ENCODE measurements around the gene CPN1. TPM values are rescaled to one million over a fixed set of nuclear protein-coding genes. Genes with fewer than 3 reads are reported as not detected.
"Not testable (repeated sequence)": the region's sequence is repeated elsewhere in the genome, so short reads cannot be mapped to it uniquely, and the experiment has no call there.

CPN1 gene
- total RNA-seq, 1 donor from 2014 or later = not detected

DNA sequence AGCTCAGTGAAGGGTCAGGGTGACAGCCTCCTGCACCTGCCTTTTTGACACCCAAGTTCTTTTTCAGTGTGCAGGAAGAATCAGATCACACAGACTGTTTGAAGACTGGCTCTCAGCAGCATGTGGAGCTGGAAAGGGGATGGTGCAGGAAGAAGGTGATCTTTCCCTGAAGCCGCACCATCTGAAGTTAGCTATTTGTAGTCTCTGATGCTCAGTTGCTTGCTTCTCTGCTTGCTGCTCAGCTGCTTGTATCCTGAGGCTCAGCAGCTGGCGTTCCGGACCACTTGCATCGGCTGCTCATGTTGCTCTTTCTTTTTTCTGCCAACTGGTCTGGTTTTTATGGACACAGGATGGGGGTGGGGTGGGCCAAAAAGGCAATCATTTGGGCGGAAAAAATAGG lies 56.1 kb downstream of the CPN1 start:
- DNase-seq (ENCODE audit: extremely low read depth, low read depth, low spot score) = no peak

DNA sequence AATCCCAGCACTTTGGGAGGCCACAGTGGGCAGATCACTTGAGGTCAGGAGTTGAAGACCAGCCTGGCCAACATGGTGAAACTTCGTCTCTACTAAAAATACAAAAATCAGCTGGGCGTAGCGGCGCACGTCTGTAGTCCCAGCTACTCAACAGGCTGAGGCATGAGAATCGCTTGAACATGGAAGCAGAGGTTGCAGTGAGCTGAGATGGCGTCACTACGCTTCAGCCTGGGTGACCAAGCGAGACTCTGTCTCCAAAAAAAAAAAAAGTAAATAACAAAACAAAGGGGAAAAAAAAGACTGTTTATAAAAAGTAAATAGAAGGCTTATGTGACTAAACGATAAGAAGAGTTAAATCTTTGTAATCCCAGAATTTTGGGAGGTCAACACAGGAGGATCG lies 56.9 kb downstream of the CPN1 start:
- no peak for DNase-seq (ENCODE audit: extremely low read depth, low read depth, low spot score)

DNA sequence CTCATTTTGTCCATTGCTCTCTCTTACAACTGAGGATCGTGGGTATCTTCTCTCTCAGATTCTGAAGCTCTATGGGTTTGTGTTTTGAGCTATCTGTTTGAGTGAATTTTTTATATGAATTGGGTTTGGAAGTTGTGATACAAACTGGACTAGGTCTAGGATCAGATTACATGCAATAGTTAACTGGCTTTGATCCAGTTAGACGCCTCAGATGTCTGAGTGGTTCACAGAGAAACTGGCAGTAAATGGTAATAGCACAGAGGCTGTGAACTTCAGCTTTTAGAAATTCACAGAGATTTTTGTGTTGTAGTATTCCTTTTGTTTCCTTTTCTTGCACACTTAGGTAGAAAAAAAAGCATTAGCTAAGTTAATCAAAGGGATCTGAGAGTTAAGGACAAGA lies 59.3 kb downstream of the CPN1 start:
- DNase-seq (ENCODE audit: extremely low read depth, low read depth, low spot score) = no peak

DNA sequence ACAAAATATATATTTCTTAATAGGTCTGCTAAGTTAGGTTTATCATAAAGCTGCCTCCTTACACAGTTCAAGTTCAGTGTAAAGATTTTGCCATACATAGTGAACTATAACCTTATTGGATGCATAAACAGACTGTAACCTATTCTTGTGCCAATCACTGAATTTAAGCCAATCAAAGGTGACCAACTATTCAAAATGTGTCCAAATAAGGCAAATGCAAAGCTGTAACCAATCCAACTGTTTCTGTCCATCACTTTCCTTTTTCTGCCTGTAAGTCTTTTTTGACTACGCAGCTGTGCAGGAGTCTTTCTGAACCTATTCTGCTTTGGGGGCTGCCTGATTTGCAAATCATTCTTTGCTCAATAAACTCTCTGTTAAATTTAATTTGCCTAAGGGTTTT lies 60.3 kb downstream of the CPN1 start:
- no peak for DNase-seq (ENCODE audit: extremely low read depth, low read depth, low spot score)

DNA sequence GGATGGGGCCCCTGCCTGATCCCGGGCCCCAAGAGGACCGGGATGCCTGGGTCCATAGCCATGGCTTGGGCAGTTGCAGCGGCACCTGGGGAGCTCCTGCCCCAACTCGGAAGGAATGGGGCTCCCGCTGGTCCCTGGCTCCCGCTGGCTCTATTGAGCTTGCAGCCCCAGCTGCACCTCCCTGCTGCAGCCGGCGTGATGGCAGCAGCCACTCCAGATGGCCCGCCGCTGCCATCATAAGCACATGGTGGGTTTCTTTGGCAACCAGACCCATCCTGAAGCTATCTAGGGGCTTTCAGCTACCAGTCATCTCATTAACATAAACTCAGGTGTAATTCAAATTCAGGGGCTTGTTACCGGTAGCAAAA lies 60.8 kb downstream of the CPN1 start:
- DNase-seq (ENCODE audit: extremely low read depth, low read depth, low spot score) = no peak

DNA sequence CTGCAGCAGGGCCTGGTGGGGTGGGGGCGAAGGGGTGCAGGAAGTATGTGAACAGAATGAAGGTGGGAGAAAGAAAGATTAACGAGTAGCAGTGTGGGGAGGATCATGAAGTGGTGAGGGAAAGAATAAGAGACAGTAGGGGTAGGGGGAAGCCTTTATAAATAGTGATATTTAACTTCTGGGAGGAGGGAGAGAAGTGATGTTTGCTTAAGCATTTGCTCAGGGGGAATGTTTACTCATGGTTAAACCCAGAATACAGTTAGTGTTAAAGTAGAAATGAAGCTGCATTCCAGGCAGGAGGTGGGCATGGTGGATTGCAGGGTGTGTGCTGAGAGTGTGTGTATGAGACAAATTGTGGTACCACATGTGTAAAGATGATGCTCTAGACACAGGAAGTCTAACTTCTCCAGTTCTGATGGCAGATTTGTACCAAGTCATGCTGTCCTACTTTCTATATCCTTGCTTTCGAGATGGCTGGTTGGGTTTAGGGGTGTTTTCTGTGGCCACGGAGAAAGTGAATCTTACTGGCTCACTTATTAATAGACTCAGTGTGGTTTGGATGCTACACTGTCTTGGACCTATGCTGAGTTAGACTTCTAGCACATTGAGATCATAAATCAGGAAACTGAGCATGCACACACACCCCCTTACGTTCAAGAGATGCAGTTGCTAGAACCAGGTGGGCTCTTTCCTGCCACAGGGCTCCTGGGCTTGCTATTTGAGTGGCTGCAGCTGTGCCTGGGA lies 61.4 kb downstream of the CPN1 start:
- no peak for DNase-seq (ENCODE audit: extremely low read depth, low read depth, low spot score)

DNA sequence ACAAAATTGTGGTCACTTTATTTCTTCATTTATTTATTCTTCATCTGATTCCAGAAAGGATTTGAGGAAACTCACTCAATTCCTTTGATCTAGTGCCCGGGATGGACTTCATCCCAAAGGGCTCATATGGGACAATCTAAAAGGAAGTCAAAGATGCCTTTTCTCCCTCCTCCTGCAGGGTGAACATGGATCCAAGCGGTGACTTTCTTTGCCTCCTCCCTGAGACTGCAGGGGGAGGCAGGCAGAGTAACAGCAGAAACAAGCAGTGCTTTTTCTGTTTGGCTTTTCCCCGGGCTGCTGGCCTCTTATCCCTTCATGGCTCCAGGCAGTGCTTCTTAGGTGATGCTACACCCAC lies 61.9 kb downstream of the CPN1 start:
- no peak for DNase-seq (ENCODE audit: extremely low read depth, low read depth, low spot score)

DNA sequence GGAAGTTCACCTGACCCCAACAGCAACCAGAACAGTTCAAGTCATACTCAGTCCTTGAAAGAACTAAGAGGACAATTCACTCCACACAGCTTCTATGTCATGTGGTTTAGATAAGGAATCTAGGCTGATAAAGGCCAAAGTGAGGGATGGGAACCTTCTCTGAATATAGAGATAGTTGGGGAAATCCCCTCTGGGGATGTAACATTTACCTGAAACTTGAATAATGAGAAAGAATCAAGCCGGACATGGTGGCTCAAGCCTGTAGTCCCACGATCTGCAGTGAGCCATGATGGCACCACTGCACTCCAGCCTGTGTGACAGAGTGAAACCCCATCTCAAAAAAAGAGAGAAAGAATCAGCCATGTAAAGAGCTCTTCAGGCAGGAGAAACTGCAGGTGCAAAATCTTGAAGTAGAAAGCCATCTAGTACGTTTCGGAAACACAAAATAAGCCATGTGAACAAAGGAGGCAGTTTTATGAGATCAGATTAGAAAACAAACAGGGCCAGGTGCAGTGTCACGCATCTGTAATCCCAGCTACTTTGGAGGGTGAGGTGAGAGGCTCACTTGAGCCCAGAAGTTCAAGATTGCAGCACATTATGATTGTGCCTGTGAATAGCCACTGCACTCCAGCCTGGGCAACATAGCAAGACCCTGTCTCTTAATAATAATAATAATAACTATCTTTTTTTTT lies 67.5 kb downstream of the CPN1 start:
- DNase-seq (ENCODE audit: extremely low read depth, low read depth, low spot score) = no peak

DNA sequence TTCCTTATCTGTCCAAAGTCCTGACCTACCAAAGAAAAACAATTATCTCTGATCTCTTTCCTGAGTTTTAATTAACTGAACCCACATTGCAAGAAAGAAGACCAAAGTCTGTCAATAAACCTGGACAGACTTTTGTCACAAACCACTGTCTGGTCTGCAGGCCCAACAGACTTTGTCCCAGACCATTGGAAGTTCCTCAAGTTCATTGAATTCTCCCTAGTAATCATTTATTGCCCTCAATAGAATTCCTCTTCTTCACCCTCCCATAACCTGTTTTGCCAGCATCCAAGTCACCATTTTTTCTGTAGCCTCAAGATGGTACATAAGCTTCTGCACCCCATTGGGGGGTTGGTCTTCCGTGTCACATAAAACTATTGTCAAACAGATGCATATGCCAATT lies 68.0 kb downstream of the CPN1 start:
- no peak for DNase-seq (ENCODE audit: extremely low read depth, low read depth, low spot score)

DNA sequence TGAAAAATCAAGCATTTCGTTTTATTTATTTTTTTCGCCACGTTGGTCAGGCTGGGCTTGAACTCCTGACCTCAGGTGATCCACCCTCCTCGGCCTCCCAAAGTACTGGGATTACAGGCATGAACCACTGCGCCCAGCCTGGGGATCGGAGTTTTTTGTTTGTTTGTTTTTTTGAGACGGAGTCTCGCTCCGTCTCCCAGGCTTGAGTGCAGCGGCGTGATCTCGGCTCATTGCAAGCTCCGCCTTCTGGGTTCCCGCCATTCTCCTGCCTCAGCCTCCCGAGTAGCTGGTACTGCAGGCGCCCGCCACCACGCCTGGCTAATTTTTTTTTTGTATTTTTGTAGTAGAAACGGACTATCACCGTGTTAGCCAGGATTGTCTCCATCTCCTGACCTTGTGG lies 69.8 kb downstream of the CPN1 start:
- DNase-seq (ENCODE audit: extremely low read depth, low read depth, low spot score) = not testable (repeated sequence)

DNA sequence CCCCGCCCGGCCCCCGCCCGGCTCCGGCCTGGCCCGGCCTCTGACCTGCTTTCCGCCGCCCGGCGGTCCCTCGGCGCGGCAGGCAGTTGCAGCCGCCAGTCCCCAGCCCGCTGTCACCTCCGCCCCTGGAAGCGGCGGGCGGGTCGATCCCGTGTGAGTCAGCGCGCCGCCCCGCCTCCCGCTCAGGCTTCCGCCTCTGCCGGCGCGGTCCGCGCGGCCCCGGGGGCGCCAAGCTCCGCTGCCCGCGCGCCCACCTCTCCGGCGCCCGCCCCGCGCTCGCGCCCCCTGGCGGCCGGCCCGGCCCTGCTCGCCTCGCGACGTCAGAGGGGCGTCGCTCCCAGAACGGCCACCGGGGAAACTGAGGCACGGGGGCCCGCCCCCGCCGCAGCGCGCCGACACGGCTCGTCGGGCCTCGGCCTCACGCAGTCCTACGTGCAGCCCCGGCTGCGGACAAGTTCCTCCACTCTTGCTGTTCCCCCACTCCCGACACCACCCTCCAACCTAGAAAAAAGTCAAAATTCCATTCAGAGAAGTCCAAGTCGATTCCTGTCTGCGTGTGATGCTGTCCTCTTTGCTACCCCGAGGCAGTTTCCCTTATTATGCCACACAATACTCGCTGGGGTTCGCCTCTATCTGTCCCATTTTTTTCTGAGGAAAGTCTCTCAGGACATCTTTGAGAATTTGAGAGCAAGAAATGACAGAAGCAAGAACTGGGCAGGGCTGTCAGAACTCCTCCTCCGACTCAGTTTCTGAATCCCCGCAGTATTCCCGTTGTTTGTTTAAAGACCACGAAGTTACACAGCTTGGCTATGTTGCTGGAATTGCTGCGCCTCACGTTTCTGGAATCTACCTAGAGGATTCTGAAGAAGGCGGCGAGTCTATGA lies 71.6 kb downstream of the CPN1 start, which contains the start of gene DNMBP:
Gene DNMBP (minus strand): TSS at position 155 of the 884 bp plus-strand sequence. CDS start 37,823 bp downstream, outside the sequence.
- no peak for DNase-seq (ENCODE audit: extremely low read depth, low read depth, low spot score)

DNA sequence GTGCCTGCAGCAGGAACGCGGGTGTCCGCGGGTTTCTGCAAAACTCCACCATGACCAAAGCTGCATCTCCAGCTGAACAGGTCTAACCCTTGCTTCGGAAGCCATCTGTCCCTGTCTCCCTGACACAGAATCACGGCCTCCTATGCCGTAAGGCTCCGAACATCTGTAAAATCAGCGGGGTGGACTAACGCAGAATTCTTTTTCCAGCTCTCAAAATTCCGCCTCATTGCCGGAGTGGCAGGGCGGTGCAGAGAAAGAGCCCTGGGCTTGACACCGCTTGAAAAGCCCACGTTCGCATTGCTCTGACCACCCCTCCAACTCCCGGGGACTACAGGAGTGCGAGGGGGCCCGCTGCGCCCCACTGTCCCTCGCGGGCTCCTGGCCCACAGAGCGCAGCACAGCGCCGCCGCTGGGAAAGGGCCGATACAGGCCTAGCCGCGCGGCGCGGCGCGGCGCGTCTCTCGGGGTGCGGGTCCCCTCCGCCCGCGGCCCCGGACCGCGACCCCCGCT lies 72.3 kb downstream of the CPN1 start:
- no peak for DNase-seq (ENCODE audit: extremely low read depth, low read depth, low spot score)

DNA sequence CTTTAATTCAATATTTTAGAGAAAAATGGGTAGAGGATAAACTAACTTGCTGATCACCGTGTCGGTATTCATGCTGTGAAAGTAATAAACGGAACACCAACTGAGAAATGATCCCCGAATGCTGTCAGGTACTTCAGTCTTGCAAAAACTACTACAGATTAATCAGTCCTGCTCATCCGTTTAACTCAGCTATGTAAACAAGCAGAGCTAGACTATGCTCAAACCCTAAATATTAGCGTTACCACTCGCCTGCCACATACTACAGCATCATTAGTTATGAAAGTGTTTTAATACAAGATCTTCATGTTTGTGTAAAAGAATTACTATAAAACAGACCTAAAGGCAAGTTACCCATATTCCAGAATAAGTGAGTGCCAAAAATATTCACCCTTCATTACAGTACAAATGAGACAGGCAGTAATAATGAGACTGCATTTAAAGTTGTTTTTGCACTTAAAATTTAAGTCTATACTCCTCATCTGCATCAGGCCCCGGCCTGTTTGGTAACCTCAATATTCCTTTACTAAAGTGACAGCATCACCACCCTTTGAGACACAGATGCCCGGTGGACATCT lies 72.9 kb downstream of the CPN1 start:
- DNase-seq (ENCODE audit: extremely low read depth, low read depth, low spot score) = no peak

DNA sequence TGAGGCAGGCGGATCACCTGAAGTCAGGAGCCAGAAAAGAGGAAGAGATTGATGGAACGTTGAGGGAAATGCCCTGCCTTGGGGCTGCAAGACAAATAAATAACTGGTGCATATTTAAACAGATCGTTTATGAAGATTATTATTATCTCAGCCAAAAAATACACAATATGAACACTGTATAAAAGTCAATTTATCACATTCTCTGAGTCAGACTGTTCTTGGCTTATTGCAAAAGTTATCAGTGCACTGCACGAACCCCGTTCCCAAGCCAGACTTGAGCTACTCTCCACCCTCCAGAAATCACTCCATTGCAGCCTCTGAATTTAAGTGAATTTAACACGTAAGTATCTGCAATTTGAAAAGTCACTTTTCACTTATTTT lies 73.5 kb downstream of the CPN1 start:
- DNase-seq (ENCODE audit: extremely low read depth, low read depth, low spot score) = no peak

DNA sequence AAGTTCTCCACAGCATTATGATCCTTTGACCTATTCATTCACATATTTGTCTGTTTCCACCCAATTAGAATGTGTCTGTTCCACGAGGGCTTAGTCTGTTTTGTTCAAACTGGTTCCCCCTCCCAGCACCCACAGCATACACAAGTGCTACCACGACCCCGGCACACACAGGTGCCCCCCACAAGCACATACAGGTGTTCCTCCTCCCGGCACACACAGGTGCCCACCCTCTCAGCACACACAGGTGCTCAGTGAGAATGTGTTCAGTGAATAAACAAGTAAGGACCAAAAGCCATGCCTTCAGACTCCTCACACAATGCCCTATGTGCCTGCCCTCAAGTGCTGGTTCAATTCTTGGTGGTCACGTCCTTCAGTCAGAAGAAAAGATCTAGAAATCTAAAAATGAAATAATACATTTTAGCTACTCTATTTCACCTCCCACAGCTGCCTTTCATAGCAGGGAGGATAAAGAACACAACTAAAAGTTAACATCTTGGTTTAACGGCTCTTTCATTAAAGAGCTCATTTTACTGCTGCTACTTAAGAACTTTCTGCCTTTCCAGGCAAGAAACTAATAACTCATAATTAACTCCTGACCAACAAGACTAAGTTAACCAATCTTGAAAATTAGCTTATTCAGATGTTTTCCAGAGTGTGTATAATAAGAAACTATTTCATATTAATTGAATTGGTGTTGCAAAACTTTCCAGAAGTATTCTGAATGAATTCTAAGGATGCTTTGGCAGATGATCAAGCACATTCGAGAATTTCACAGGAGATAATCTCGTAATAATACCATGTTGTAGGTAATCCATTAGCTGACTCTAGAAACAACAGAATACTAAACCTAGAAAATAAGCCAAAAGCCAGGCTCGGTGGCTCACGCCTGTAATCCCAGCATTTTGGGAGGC lies 74.2 kb downstream of the CPN1 start:
- no peak for DNase-seq (ENCODE audit: extremely low read depth, low read depth, low spot score)

DNA sequence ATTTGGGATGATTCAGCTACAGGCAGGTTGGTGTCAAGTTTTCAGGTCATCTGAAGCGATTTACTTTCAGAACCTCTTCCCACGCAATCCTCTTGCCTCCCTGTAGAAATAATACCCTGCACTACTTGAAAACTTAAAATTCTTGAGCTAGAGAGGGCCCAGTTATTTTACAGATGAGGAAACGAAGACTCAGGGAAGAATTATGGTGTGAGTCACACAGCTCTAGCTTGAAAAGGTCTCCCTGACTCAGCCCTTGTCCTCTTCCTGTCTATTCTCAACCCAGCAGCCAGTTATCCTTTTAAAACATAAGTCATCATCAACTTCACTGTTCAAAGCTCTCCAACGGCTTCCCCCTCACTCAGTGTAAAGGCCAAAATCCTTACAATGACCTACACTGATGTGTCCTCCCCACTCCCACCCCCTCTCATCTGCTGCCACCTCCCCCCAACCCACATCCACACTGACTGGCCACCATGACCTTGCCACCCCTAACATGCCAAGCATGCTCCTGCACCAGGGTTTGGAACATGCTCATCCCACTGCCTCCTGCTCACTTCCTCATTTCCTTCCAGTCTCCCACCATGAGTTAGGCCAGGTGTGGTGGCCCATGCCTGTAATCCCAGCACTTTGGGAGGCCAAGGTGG lies 75.3 kb downstream of the CPN1 start:
- peak; percentile 76 for DNase-seq (ENCODE audit: extremely low read depth, low read depth, low spot score)

DNA sequence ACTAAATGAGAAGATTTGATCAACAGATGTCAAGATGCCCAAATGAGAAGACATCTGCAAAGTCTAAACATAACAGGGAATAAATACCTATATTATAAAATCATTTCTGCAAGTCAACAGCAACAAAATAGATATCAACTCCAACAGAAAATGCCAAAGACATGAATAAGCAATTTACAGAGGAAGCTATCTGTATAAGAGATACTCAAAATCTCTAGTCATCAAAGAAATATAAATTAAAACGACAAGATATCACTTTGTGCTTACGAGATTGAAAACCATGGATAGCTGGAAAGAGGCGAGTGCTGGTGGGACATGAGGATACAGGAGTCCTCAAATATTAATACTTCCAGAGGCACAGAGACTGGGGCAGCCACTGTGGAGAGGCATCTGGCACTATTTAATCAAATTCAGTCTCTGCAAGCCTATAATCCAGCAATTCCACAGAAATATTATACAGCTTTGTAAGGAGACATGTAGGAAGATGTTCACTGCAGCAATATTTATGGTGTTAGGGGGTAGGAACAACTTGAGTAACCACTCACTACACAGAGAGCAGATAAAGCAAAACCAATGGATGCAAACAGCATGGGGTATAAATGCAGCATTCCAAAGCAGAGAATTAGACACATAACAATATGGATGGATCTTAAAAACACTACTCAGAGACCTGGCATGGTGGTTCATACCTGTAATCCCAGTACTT lies 76.7 kb downstream of the CPN1 start:
- no peak for DNase-seq (ENCODE audit: extremely low read depth, low read depth, low spot score)

DNA sequence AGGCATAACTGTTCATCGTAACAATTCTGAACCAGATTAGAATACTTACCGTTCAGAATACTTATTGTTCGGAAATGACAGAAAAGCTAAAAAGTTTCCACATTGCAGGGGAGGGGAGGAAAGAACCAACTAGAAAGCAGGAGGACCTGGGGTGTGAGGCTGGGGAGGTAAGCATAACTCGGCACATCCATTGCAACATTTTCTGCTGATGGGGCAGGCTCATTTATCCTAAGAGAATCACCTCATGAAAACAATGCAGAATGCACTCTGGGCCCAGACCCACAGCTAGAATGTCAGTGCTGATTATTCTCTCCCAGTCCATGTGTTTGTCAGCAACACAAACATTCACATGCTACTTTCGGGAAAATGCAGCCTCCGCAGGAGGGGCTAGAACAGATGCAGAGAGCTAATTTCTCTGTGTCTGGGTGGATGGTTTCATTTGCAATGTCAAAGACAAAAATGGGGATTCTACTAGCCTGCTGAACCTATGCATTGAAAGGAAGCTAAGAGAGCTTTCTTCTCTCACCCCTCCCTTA lies 81.5 kb downstream of the CPN1 start:
- no peak for DNase-seq (ENCODE audit: extremely low read depth, low read depth, low spot score)
